ENCODE results near the gene UBL5.
"Not testable (repeated sequence)": the region's sequence is repeated elsewhere in the genome, so short reads cannot be mapped to it uniquely, and the experiment has no call there.

UBL5 gene

GRCh38 chr19:9827289-9828238, at the start of gene UBL5:
UBL5 (plus strand) TSS chr19:9827918; CDS start chr19:9828338, 420 bp downstream.
- DNase-seq = peak; percentile 86

GRCh38 chr19:9782338-9782737, 45.4 kb upstream of the UBL5 start:
- DNase-seq = no peak

- DNase-seq = not testable (repeated sequence)
These were observed 43.6 kb upstream of the UBL5 start for GRCh38 chr19:9784163-9784496.

GRCh38 chr19:9785367-9786331, 42.1 kb upstream of the UBL5 start:
- DNase-seq = peak; percentile 99

GRCh38 chr19:9786342-9786741, 41.4 kb upstream of the UBL5 start:
- DNase-seq = no peak

- no peak for DNase-seq
These were observed 40.9 kb upstream of the UBL5 start for GRCh38 chr19:9786819-9787218.

GRCh38 chr19:9788604-9789003, 39.1 kb upstream of the UBL5 start:
- not testable (repeated sequence) for DNase-seq

GRCh38 chr19:9789066-9789465, 38.7 kb upstream of the UBL5 start:
- DNase-seq = no peak

GRCh38 chr19:9789579-9789978, 38.1 kb upstream of the UBL5 start:
- not testable (repeated sequence) for DNase-seq

GRCh38 chr19:9791073-9791367, 36.7 kb upstream of the UBL5 start:
- DNase-seq = not testable (repeated sequence)

GRCh38 chr19:9791552-9792205, 36.0 kb upstream of the UBL5 start:
- peak; percentile 96 for DNase-seq

- peak; percentile 94 for DNase-seq
These were observed 35.3 kb upstream of the UBL5 start for GRCh38 chr19:9792206-9793070.

GRCh38 chr19:9793071-9793591, 34.6 kb upstream of the UBL5 start:
- peak; percentile 53 for DNase-seq

GRCh38 chr19:9796113-9796773, 31.5 kb upstream of the UBL5 start:
- peak; percentile 72 for DNase-seq

- DNase-seq = no peak
These were observed 29.8 kb upstream of the UBL5 start for GRCh38 chr19:9797871-9798270.

- no peak for DNase-seq
These were observed 28.6 kb upstream of the UBL5 start for GRCh38 chr19:9799162-9799561.

GRCh38 chr19:9801976-9802375, 25.7 kb upstream of the UBL5 start:
- DNase-seq = no peak

GRCh38 chr19:9806803-9807202, 20.9 kb upstream of the UBL5 start:
- DNase-seq = no peak

GRCh38 chr19:9808855-9809824, 18.6 kb upstream of the UBL5 start:
- DNase-seq = no peak

GRCh38 chr19:9811139-9811538, 16.6 kb upstream of the UBL5 start:
- DNase-seq = no peak

All from NCI-H146 (cell line).